Measurements from ENCODE around the gene SLC35F6. TPM values are rescaled to one million over a fixed set of nuclear protein-coding genes. Genes with fewer than 3 reads are reported as not detected.

SLC35F6 gene
- total RNA-seq, 3 donors from 2014 or later = 32.8 to 57.3 (median 55.1) TPM

GRCh38 chr2:26722911-26723310 lies 41.2 kb upstream of the SLC35F6 start:
- Histone ChIP-seq H3K4me3 (no peak overlapping the region), H3K36me3 (no peaks in the 10 kb centered on the region), H3K27me3 (no peaks in the 10 kb centered on the region), H3K9me3 (no peaks in the 10 kb centered on the region), H3K4me1 (peaks cover 0 to 13% of the 10 kb centered on the region in 2 donors), H3K27ac (peak overlapping the region in 1 of 2 donors; percentile 78)
- intact Hi-C loops (cut with DNase I; ENCODE audit: low total_unique reads) = no loop called here
- TF ChIP-seq, protein P1, sequence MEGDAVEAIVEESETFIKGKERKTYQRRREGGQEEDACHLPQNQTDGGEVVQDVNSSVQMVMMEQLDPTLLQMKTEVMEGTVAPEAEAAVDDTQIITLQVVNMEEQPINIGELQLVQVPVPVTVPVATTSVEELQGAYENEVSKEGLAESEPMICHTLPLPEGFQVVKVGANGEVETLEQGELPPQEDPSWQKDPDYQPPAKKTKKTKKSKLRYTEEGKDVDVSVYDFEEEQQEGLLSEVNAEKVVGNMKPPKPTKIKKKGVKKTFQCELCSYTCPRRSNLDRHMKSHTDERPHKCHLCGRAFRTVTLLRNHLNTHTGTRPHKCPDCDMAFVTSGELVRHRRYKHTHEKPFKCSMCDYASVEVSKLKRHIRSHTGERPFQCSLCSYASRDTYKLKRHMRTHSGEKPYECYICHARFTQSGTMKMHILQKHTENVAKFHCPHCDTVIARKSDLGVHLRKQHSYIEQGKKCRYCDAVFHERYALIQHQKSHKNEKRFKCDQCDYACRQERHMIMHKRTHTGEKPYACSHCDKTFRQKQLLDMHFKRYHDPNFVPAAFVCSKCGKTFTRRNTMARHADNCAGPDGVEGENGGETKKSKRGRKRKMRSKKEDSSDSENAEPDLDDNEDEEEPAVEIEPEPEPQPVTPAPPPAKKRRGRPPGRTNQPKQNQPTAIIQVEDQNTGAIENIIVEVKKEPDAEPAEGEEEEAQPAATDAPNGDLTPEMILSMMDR (IDR thresholded peaks at IDR 0.05) = no peak
- TF ChIP-seq POLR2A (IDR thresholded peaks at IDR 0.05) = no peak
- TF ChIP-seq POLR2AphosphoS5 (IDR thresholded peaks at IDR 0.05) = no peak
- DNase-seq (ENCODE audit: low spot score in 2 of 2) = no peak

DNA sequence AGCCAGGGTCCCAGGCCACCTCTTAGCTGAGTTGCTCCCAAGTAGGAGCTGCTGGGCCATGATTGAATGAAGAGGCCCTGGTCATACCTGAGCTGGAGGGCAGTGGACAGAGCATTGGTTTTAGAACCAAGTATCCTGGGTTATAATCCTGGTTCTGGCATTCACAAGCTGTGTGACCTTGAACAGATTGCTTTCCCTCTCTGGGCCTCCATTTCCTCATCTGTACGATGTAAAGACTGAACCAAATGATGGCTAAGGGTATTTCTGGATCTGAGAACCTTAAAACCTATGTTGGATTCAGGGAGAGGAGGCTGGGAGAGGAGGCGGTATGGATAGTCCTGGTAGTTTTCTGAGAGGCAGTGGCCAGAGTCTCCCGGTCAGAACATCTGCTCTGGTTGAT lies 40.6 kb upstream of the SLC35F6 start:
- Histone ChIP-seq H3K36me3 (no peaks in the 10 kb centered on the region), H3K9me3 (no peaks in the 10 kb centered on the region), H3K4me3 (no peak overlapping the region), H3K27ac (peak overlapping the region in 1 of 2 donors; percentile 78), H3K27me3 (no peaks in the 10 kb centered on the region), H3K4me1 (peaks cover 0 to 13% of the 10 kb centered on the region in 2 donors)
- intact Hi-C loops (cut with DNase I; ENCODE audit: low total_unique reads) = no loop called here
- DNase-seq (ENCODE audit: low spot score in 2 of 2) = no peak
- TF ChIP-seq POLR2A (IDR thresholded peaks at IDR 0.05) = no peak
- TF ChIP-seq, protein P1 (IDR thresholded peaks at IDR 0.05) = no peak

- Histone ChIP-seq H3K36me3 (no peaks in the 10 kb centered on the region), H3K4me3 (no peak overlapping the region), H3K27ac (peak overlapping the region in 1 of 2 donors; percentile 78), H3K4me1 (peaks cover 0 to 13% of the 10 kb centered on the region in 2 donors), H3K9me3 (no peaks in the 10 kb centered on the region), H3K27me3 (no peaks in the 10 kb centered on the region)
- intact Hi-C loops (cut with DNase I; ENCODE audit: low total_unique reads) = no loop called here
- TF ChIP-seq POLR2AphosphoS5 (IDR thresholded peaks at IDR 0.05) (peak in 1 of 3 donors; percentile 52), POLR2A (IDR thresholded peaks at IDR 0.05) (no peak)
- TF ChIP-seq, protein P1 (IDR thresholded peaks at IDR 0.05) = no peak
- DNase-seq (ENCODE audit: low spot score in 2 of 2) = peak in 1 of 2 donors; percentile 34
Measured at GRCh38 chr2:26723991-26724750, 39.9 kb upstream of the SLC35F6 start.

DNA sequence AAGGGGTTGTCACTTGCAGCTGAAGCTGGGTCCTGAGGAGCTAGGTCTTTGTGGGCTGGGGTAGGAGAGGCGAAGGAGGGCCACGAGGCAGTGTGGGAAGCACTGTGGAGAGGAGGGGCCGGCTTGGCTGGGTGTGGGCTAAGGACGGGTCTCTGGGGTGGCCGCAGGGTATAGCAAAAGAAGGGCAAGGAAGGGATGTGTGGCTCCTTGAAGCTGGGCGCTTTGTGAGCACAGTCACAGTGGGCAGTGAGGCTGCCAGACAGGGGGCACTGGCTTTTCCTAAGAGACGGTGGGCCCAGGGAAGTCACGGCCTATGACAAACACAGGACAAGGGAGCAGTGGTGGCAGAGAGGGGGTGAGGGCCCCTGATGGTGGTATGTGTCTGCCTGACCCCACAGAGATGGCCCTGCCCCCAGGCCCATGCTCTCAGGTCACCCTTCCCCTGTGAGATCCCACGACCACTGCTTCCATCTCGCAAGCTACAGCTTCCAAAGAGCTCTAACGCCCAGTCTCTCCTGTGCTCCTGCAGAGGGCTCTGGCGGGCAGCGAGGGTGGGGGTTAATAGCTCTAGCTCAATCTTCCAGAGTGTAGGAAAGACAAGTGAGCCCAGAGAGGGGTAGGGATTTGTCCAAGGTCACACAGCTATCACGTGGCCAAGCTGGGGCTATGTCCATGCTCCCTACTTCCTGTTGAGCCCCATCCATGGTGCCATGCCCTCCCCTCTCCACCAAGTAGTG lies 39.1 kb upstream of the SLC35F6 start:
- intact Hi-C loops (cut with DNase I; ENCODE audit: low total_unique reads) = no loop called here
- H3K4me1 ChIP-seq = peaks cover 0 to 13% of the 10 kb centered on the region in 2 donors
- no peak overlapping the region for H3K4me3 ChIP-seq
- TF ChIP-seq POLR2A (IDR thresholded peaks at IDR 0.05) = no peak
- DNase-seq (ENCODE audit: low spot score in 2 of 2) = no peak
- H3K36me3 ChIP-seq = no peaks in the 10 kb centered on the region
- H3K27me3 ChIP-seq = no peaks in the 10 kb centered on the region
- H3K9me3 ChIP-seq = no peaks in the 10 kb centered on the region
- peak overlapping the region in 1 of 2 donors; percentile 78 for H3K27ac ChIP-seq

GRCh38 chr2:26725521-26725820 lies 38.6 kb upstream of the SLC35F6 start:
- H3K36me3 ChIP-seq = no peaks in the 10 kb centered on the region
- H3K4me3 ChIP-seq = no peak overlapping the region
- intact Hi-C loops (cut with DNase I; ENCODE audit: low total_unique reads) = no loop called here
- H3K27me3 ChIP-seq = no peaks in the 10 kb centered on the region
- peaks cover 0 to 9% of the 10 kb centered on the region in 2 donors for H3K4me1 ChIP-seq
- TF ChIP-seq POLR2A (IDR thresholded peaks at IDR 0.05) = no peak
- TF ChIP-seq, protein P1 (IDR thresholded peaks at IDR 0.05) = no peak
- TF ChIP-seq POLR2AphosphoS5 (IDR thresholded peaks at IDR 0.05) = no peak
- no peak for DNase-seq (ENCODE audit: low spot score in 2 of 2)
- H3K27ac ChIP-seq = peak overlapping the region in 1 of 2 donors; percentile 78
- no peaks in the 10 kb centered on the region for H3K9me3 ChIP-seq

Measured in breast epithelium (tissue), 4 donors.